NOMO-1 treated with dmso at 0.1 percent for 144 hours (cell line): ENCODE data around the gene PTPRJ.

Experiments used
- DNase-seq: peaks from one replicate; lab custom pipeline; 2025; ENCODE audit not compliant: unreplicated experiment; lab: John Stamatoyannopoulos, UW

Gene PTPRJ

GRCh38 chr11:47967577-47968525 is 12.5 kb upstream of the PTPRJ start:
- no peak for DNase-seq

GRCh38 chr11:47969401-47969800 is 11.0 kb upstream of the PTPRJ start:
- no peak for DNase-seq

GRCh38 chr11:47971501-47971900 is 8.9 kb upstream of the PTPRJ start:
- DNase-seq = no peak

- no peak for DNase-seq
Measured at GRCh38 chr11:47973173-47973572, 7.2 kb upstream of the PTPRJ start.

GRCh38 chr11:47976931-47977330 is 3.4 kb upstream of the PTPRJ start:
- no peak for DNase-seq

GRCh38 chr11:47977623-47978022 is 2.7 kb upstream of the PTPRJ start:
- DNase-seq = no peak

GRCh38 chr11:47979378-47980087 is 826 bp upstream of the PTPRJ start:
- no peak for DNase-seq

- no peak for DNase-seq
Measured at GRCh38 chr11:47980907-47981621, 705 bp downstream of the PTPRJ start.

GRCh38 chr11:47981667-47982404 is 1.5 kb downstream of the PTPRJ start:
- no peak for DNase-seq

GRCh38 chr11:47982616-47983015 is 2.3 kb downstream of the PTPRJ start:
- no peak for DNase-seq

GRCh38 chr11:47983464-47984397 is 3.4 kb downstream of the PTPRJ start:
- no peak for DNase-seq

- no peak for DNase-seq
Measured at GRCh38 chr11:47986219-47986618, 5.9 kb downstream of the PTPRJ start.

GRCh38 chr11:47986742-47987141 is 6.4 kb downstream of the PTPRJ start:
- no peak for DNase-seq

- peak; percentile 32 for DNase-seq
Measured at GRCh38 chr11:47987310-47987709, 7.0 kb downstream of the PTPRJ start.

- no peak for DNase-seq
Measured at GRCh38 chr11:47987781-47988180, 7.4 kb downstream of the PTPRJ start.

- DNase-seq = no peak
Measured at GRCh38 chr11:47989779-47990178, 9.4 kb downstream of the PTPRJ start.

GRCh38 chr11:47991266-47991830 is 11.0 kb downstream of the PTPRJ start:
- no peak for DNase-seq

GRCh38 chr11:47991894-47992293 is 11.5 kb downstream of the PTPRJ start:
- no peak for DNase-seq
